Trophoblast cell (in vitro differentiated cells and primary cell): ENCODE measurements around the gene C3orf70.

Experiments
- DNase-seq, 2 donors: peaks; one replicate each; pipeline ENCODE4 v3.0.0-alpha.2; 2016
- H2AFZ ChIP-seq: 2 replicates; pipeline ENCODE4 v1.6.1; 2013; ENCODE audit warnings: low read length, moderate library complexity, mild to moderate bottlenecking; ENCODE audit not compliant: insufficient read depth, poor library complexity
- H2AK5ac ChIP-seq: 2 replicates; pipeline ENCODE4 v1.6.1; 2013; ENCODE audit warnings: mild to moderate bottlenecking, low read length
- H2BK120ac ChIP-seq: 2 replicates; pipeline ENCODE4 v1.6.1; 2013; ENCODE audit warnings: low read length, mild to moderate bottlenecking, moderate library complexity; ENCODE audit not compliant: insufficient read depth, poor library complexity
- H2BK12ac ChIP-seq: 2 replicates; pipeline ENCODE4 v1.6.1; 2013; ENCODE audit warnings: mild to moderate bottlenecking, low read length, moderate library complexity
- H2BK5ac ChIP-seq: 2 replicates; pipeline ENCODE4 v1.6.1; 2013; ENCODE audit warnings: low read length, low read depth, moderate library complexity, mild to moderate bottlenecking; ENCODE audit not compliant: poor library complexity
- H3K14ac ChIP-seq: 2 replicates; pipeline ENCODE4 v1.6.1; 2013; ENCODE audit warnings: mild to moderate bottlenecking, low read length
- H3K18ac ChIP-seq: 2 replicates; pipeline ENCODE4 v1.6.1; 2013; ENCODE audit warnings: mild to moderate bottlenecking, low read length
- H3K23ac ChIP-seq: 2 replicates; pipeline ENCODE4 v1.6.1; 2013; ENCODE audit warnings: low read length
- H3K27ac ChIP-seq: 2 replicates; pipeline ENCODE4 v1.5.1; 2013; ENCODE audit warnings: low read depth, mild to moderate bottlenecking, inconsistent platforms, low read length, moderate library complexity
- H3K27me3 ChIP-seq: 2 replicates; pipeline ENCODE4 v1.6.1; 2013; ENCODE audit warnings: inconsistent platforms, mild to moderate bottlenecking, low read length, moderate library complexity; ENCODE audit not compliant: insufficient read depth
- H3K36me3 ChIP-seq, 2 experiments: 1 replicate in 1 of 2; 2 replicates in 1 of 2; pipeline ENCODE4 v1.6.1; 2013; ENCODE audit warnings: low read length in 2 of 2, mild to moderate bottlenecking in 2 of 2, moderate library complexity in 1 of 2; ENCODE audit not compliant: insufficient read depth in 2 of 2, control insufficient read depth in 1 of 2
- H3K4ac ChIP-seq: 2 replicates; pipeline ENCODE4 v1.6.1; 2013; ENCODE audit warnings: low read depth, mild to moderate bottlenecking, low read length, moderate library complexity
- H3K4me1 ChIP-seq, 2 experiments: 1 replicate in 1 of 2; 2 replicates in 1 of 2; pipeline ENCODE4 v1.6.1; 2013; ENCODE audit warnings: low read length in 2 of 2, mild to moderate bottlenecking in 2 of 2, moderate library complexity in 1 of 2; ENCODE audit not compliant: insufficient read depth in 2 of 2, control insufficient read depth in 1 of 2
- H3K4me2 ChIP-seq: 2 replicates; pipeline ENCODE4 v1.6.1; 2013; ENCODE audit warnings: inconsistent platforms, mild to moderate bottlenecking, low read length, moderate library complexity
- H3K4me3 ChIP-seq: 2 replicates; pipeline ENCODE4 v1.5.1; 2013; ENCODE audit warnings: mild to moderate bottlenecking, low read depth, low read length, inconsistent platforms
- H3K79me1 ChIP-seq: one replicate; pipeline ENCODE4 v1.6.1; 2013; ENCODE audit warnings: low read length
- H3K79me2 ChIP-seq: 2 replicates; pipeline ENCODE4 v1.6.1; 2013; ENCODE audit warnings: low read length, mild to moderate bottlenecking; ENCODE audit not compliant: control insufficient read depth, insufficient read depth, poor library complexity
- H3K9ac ChIP-seq: 2 replicates; pipeline ENCODE4 v1.6.1; 2013; ENCODE audit warnings: mild to moderate bottlenecking, low read length
- H3K9me3 ChIP-seq: 2 replicates; pipeline ENCODE4 v1.6.1; 2013; ENCODE audit warnings: low read depth, mild to moderate bottlenecking, control low read depth, inconsistent platforms, low read length; ENCODE audit not compliant: insufficient read depth
- H4K12ac ChIP-seq: 2 replicates; pipeline ENCODE4 v1.6.1; 2013; ENCODE audit warnings: low read depth, mild to moderate bottlenecking, low read length, moderate library complexity
- H4K8ac ChIP-seq: 2 replicates; pipeline ENCODE4 v1.6.1; 2013; ENCODE audit warnings: low read depth, mild to moderate bottlenecking, low read length, moderate library complexity
- H4K91ac ChIP-seq: one replicate; pipeline ENCODE4 v1.6.1; 2013; ENCODE audit warnings: low read depth, mild to moderate bottlenecking, low read length, moderate library complexity
- WGBS: extraction: QIAGEN DNeasy Blood & Tissue Kit; methylation state at CpG from one replicate; pipeline ENCODE4 v1.1.7; 2013; ENCODE audit warnings: missing lambda C conversion rate; ENCODE audit not compliant: insufficient read length, insufficient coverage; ENCODE audit errors: extremely low coverage; 5-methylcytosine and 5-hydroxymethylcytosine counted together

C3orf70 gene

GRCh38 chr3:185137821-185138220, 15.0 kb downstream of the C3orf70 start:
- Histone ChIP-seq H3K23ac (no peak overlapping the region), H3K9ac (no peak overlapping the region), H3K18ac (no peak overlapping the region), H3K27ac (no peak overlapping the region), H3K79me1 (no peaks in the 10 kb centered on the region), H3K4me2 (no peak overlapping the region), H3K4me3 (no peak overlapping the region), H3K14ac (no peak overlapping the region), H2AFZ (no peak overlapping the region), H3K27me3 (no peaks in the 10 kb centered on the region), H2BK12ac (no peak overlapping the region), H2BK5ac (no peak overlapping the region), H3K4me1 (no peaks in the 10 kb centered on the region), H4K12ac (no peak overlapping the region), H3K9me3 (no peaks in the 10 kb centered on the region), H3K36me3 (no peaks in the 10 kb centered on the region), H4K8ac (no peak overlapping the region), H3K4ac (no peak overlapping the region), H2AK5ac (no peak overlapping the region), H4K91ac (no peak overlapping the region), H2BK120ac (no peak overlapping the region), H3K79me2 (no peaks in the 10 kb centered on the region)
- DNase-seq = no peak
- no CpG with 5 or more reads among the region's 1 CpG for WGBS

- Histone ChIP-seq H3K4me3 (no peak overlapping the region), H3K18ac (no peak overlapping the region), H3K14ac (no peak overlapping the region), H2BK120ac (no peak overlapping the region), H3K79me2 (no peaks in the 10 kb centered on the region), H3K9ac (no peak overlapping the region), H3K4me2 (no peak overlapping the region), H3K23ac (no peak overlapping the region), H2AK5ac (no peak overlapping the region), H2BK5ac (no peak overlapping the region), H3K27ac (no peak overlapping the region), H3K4me1 (no peaks in the 10 kb centered on the region), H3K27me3 (no peaks in the 10 kb centered on the region), H3K79me1 (no peaks in the 10 kb centered on the region), H3K9me3 (no peaks in the 10 kb centered on the region), H3K36me3 (no peaks in the 10 kb centered on the region), H4K8ac (no peak overlapping the region), H4K91ac (no peak overlapping the region), H4K12ac (no peak overlapping the region), H3K4ac (no peak overlapping the region), H2BK12ac (no peak overlapping the region), H2AFZ (no peak overlapping the region)
- DNase-seq = no peak
Observed at GRCh38 chr3:185134509-185134908, 18.4 kb downstream of the C3orf70 start.

- Histone ChIP-seq H4K91ac (no peak overlapping the region), H3K79me1 (no peaks in the 10 kb centered on the region), H2AK5ac (no peak overlapping the region), H3K14ac (no peak overlapping the region), H2AFZ (no peak overlapping the region), H3K27me3 (no peaks in the 10 kb centered on the region), H3K36me3 (no peaks in the 10 kb centered on the region), H4K8ac (no peak overlapping the region), H3K18ac (no peak overlapping the region), H2BK5ac (no peak overlapping the region), H3K9me3 (no peaks in the 10 kb centered on the region), H3K9ac (no peak overlapping the region), H3K23ac (no peak overlapping the region), H4K12ac (no peak overlapping the region), H3K27ac (no peak overlapping the region), H3K4me1 (no peaks in the 10 kb centered on the region), H3K4me3 (no peak overlapping the region), H2BK12ac (no peak overlapping the region), H3K79me2 (no peaks in the 10 kb centered on the region), H2BK120ac (no peak overlapping the region), H3K4me2 (no peak overlapping the region), H3K4ac (no peak overlapping the region)
- no CpG with 5 or more reads among the region's 2 CpGs for WGBS
- peak in 1 of 2 donors; percentile 38 for DNase-seq
Observed at GRCh38 chr3:185131602-185132256, 21.1 kb downstream of the C3orf70 start.

GRCh38 chr3:185129083-185129482, 23.8 kb downstream of the C3orf70 start:
- H2BK12ac ChIP-seq = no peak overlapping the region
- H3K9me3 ChIP-seq = no peaks in the 10 kb centered on the region
- H3K4me1 ChIP-seq = no peaks in the 10 kb centered on the region
- no peak overlapping the region for H3K9ac ChIP-seq
- no peak overlapping the region for H2BK5ac ChIP-seq
- no peak overlapping the region for H4K91ac ChIP-seq
- no CpG with 5 or more reads among the region's 2 CpGs for WGBS
- H3K79me1 ChIP-seq = no peaks in the 10 kb centered on the region
- H3K79me2 ChIP-seq = no peaks in the 10 kb centered on the region
- H3K4me2 ChIP-seq = no peak overlapping the region
- no peak overlapping the region for H2BK120ac ChIP-seq
- H3K4ac ChIP-seq = no peak overlapping the region
- no peak overlapping the region for H4K12ac ChIP-seq
- H4K8ac ChIP-seq = no peak overlapping the region
- no peak overlapping the region for H2AFZ ChIP-seq
- H3K18ac ChIP-seq = no peak overlapping the region
- H3K23ac ChIP-seq = no peak overlapping the region
- no peak overlapping the region for H2AK5ac ChIP-seq
- no peak overlapping the region for H3K4me3 ChIP-seq
- no peak for DNase-seq
- H3K27ac ChIP-seq = no peak overlapping the region
- H3K36me3 ChIP-seq = no peaks in the 10 kb centered on the region
- no peak overlapping the region for H3K14ac ChIP-seq
- no peaks in the 10 kb centered on the region for H3K27me3 ChIP-seq
